Activated CD4-positive, alpha-beta T cell treated with anti-CD3 and anti-CD28 coated beads for 1 hour (primary cell): Measurements from ENCODE around the gene CACNG7.

Source experiments
- DNase-seq: peaks from one replicate; pipeline ENCODE4 v3.0.0-alpha.2; 2020

The CACNG7 gene

DNA sequence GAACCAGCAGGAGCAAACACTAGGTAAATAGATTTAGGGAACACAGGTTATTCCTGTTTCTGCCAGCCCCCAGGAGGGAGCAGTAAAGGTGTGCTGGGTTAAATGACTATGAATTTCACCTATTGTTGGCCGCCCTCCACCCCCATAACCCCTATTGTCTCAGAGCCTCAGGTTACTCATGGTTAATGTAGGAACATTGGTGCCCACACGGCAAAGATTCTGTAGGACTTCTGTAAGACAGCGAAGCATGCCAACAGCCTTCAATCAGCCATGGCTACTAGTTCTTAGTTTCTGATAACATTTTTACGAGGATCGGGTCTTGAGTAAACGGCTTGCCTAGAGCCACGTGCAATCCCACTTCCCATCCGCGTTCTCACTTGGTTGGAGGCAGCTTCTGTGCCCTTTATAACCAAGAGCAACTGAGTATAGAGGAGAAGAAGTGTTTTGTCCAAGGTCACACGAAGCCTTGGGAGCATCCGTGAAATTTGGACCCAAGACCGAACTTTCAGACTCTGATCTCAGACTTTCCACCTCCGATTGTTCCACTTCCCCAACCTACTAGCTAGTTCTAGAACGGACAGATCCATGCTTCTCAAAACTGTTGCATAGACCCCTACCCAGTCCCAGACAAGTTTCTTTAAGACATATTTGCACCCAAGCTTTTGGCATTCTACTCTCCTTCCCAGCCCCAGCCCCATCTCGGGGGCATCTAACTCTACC, 48.5 kb downstream of the CACNG7 start:
- DNase-seq, result no peak

DNA sequence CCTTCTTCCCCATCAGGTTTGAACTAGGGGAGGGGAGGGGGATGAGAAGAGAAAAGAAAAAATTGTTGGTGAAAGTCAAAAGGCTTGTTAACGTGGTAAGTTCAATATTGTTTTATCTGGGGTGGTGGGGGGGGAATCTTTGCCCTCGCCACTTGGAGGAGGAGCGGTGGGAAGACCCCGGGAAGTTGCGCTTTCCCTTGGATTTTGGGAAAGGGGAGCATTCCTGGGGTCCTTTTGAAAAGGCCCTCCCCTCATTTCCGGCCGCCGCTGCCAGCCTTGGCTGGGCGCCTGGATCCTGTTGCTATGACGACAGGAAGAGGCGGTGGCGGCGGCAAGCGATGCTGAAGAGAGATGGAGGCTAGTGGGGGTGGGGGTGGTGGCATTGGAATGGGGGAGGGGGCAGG, 49.1 kb downstream of the CACNG7 start:
- no peak for DNase-seq

DNA sequence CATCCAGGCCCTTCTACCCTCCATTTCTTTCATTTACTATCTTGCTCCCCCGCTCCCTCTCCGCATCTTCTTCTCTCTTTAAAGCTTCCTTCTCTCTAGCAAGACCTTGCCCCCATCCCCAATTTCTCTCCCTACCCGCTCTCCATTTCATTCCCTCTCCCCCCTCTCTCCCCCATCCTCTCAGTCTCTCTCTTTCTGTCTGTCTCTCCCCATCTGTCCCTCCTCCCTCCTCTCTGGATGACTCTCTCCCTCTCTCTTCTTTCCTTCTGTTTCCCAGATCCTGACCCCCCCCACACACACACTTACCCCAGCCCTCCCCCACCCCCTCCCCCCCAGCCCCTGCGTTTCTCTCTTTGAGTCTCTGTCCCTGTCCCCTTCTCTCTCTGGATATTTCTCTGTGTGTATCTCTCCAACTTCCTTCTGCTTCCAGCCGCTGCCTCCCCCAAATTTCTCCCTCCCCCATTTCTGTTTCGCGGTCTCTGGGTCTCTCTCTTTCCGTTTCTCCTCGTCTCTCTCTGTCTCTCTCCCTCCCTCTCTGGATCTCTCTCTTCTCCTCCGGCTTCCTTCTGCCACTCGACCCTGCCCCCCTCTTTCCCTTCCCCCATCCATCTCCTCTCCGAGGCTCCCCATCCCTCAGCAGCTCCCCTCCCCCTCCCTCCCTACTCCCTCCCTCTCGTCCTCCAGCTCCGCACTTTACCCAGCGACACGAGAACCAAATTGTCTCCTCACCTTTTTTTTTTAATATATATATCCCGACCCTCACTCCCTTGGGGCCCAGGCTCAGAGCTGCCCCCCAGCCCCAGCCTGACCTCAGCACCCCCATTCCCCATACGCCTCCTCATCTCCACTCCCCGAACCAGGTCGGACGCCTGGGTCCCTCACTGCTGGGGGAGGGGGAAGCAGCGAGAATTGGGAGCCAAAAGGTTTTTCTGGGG, 50.0 kb downstream of the CACNG7 start:
- DNase-seq, result no peak

DNA sequence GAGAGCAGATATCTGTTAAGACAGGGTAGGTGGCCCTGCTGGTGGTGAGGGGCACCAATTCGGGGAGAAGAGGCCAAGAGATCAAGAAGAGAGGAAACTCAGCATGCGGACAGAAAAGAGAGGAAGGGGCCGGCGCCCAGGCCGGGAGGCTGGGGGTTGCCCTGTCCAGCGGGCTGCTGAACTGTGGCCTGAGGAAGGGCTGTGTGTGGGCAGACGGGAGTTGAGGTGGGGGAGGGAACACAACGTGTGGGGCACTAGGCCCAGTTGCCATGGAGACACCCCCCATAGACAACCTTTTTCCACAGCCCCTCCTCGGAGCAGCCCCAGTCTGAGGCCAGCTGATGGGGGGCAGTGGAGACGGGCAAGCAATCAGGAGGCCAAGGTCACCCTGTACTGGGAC, 51.1 kb downstream of the CACNG7 start:
- DNase-seq, result no peak

DNA sequence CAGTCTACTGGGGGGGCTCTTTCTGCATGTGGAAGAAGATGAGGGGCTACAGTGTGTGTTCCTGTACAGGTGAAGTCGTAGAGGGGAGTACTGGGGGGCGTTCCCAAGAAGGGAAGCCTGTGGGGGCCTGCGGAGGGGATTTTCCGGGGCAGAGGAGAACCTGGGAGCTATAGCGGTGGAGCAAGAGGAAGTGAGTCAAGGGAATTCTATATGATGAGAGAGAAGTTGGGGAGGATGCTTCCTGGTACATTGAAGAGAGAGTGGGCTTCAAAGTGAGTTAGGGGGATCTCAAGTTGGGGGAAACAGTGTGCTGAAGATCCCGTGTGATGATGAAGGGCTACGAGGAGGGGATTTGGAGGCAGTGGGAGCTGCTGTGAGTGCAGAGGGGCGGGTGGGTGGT, 51.8 kb downstream of the CACNG7 start:
- DNase-seq, result no peak

DNA sequence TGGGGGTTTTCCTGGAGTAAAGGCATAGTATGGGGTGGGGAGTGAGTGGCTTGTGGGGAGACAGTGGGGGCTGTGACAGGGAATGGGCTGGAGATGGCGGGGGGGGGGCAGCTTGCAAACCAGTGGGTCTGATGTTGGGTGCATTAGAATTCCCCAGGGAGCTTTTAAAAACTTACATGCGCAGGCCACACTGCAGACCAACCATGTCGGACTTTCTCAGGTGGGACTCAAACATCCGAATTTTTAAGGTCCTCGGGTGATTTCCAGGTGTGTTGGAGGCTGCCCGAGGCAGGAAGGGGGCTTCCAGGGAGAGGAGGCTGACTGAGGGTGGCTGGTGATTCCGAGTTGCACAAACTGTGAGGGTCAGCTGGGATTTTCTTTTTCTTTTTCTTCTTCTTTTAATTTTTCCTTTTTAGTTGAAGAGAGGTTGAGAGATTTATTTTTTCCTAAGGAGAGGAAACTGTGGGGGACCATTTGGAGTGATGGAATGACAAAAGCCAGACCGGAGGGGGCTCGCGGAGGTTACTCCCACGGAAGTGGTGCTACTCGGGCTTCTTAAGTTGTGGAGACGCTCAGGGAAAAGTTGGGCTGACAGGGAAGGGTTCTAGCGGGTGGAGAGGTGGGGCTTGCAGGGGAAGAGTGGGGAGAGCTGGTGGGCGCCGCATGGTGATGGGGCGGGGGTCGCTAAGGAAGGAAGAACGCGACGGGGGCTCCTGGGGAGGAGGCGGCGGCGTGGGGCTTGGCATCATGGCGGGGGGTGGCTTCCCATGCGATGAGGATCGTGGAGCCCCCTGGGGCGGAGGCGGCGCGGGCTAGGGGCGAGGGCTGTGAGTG, 52.7 kb downstream of the CACNG7 start:
- DNase-seq, result no peak

DNA sequence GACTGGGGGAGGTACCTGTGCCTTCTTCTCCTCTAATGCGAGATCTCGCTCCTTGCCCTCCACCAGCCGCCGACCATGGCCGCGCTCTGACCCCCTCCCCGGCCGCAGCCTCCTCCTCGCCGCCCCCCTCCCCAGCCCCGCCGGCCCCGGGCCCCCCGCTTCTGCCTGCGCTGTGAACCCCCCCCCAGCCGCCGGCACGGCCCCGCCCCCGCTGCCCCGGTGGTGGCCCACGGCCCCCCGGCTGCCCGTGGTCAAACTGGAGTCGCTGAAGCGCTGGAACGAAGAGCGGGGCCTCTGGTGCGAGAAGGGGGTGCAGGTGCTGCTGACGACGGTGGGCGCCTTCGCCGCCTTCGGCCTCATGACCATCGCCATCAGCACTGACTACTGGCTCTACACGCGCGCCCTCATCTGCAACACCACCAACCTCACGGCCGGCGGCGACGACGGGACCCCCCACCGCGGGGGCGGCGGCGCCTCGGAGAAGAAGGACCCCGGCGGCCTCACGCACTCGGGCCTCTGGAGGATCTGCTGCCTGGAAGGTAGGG, 53.9 kb downstream of the CACNG7 start, which contains the start of gene CACNG8:
TSS of gene CACNG8 (plus strand) at position 51 of the 545 bp plus-strand sequence.
- no peak for DNase-seq

DNA sequence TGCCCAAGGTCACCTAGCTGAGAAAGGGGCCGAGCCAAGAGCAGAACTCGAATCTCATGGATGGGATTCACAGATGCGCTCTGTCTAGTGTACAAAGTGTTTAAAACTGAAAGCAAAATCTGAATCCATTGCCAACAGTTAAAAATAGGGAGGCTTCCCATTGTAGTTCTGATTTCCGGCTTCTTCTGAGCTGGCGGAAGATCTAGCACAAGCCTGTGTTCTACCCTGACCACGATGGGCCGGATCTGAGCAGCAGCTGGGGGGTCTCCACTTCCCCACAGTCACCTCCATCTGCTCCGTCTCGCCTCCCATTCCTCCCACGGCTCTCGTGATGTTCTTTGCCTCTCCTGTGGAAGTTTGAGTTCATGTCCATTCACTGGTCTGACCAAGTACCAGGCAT, 56.0 kb downstream of the CACNG7 start:
- DNase-seq, result no peak

DNA sequence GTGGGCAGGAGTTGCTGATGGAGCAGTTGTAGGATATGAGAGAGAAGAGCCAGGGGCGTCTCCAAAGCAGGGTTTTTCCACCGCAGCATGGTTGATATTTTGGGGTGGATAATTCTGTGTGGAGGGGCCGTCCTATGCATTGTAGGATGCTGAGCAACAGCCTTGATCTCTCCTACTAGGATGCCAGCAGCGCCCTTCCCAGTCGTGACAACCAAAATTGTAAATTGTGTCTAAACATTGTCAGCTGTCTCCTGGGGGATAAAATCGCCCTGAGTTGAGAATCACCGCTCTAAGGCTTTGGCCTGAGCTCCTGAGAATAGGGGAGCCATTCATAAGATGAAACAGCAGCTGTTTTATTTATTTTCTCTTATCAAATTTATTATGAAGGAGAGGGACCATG, 57.9 kb downstream of the CACNG7 start:
- DNase-seq, result no peak

DNA sequence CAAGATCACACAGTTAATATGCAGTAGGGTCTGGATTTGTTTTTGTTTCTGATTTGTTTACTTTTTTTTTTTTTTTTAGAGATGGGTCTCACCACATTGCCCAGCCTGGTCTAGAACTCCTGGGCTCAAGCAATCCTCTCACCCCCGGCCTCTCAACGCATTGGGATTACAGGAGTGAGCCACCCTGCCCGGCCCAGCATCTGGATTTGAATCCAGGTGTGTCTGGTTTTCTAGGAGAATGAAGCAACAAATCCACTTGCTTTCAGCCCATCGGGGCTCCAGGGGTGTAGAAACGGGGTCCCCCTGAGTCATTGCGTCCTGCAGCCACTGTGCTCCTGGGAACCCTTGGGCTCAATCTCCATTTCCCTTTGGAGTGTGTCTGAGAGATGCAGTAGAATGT, 60.3 kb downstream of the CACNG7 start:
- DNase-seq, result no peak

DNA sequence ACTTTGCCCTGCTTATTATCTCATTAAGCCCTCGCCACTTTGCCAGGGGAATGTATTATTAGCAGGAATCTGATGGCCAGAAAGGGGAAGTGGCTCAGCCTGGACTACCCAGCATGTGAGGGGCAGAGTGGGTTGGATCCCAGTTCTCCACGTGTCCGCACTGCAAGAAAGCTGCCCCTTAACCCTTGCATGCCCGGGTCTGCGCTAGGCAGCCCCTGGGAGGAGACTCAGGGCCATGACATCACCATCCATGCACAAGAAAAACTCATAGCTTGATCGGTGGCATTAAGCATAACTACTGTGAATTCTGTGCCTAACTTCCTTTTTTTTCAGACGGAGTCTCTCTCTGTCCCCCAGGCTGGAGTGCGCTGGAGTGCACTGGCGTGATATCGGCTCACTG, 62.6 kb downstream of the CACNG7 start:
- DNase-seq, result no peak

DNA sequence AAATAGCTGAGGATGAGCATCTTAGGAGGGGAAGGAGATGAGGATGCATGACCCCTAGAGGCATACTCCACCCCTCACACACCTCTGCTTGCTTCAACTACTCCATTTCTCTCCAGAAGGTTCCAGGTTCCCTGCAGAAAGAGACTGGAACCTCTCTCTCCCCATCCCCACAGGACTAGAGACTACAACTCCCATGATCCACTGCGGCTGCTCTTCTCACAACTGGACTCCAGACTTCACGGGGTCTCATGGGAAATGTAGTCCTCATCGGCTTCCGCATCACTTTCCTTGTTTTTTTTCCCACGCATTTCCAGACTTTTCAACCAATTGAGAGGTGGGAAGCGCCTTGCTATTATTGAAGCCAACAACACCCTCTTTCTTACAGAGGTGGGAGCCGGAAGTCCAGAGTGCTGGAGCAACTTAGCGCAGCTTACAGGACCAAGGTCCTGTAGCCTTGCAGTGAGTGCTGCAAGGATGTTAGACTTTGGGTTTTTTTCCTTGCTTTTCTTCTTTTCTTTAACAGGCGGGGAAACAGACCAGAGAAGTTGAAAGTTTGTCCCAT, 68.4 kb downstream of the CACNG7 start:
- peak; percentile 41 for DNase-seq

DNA sequence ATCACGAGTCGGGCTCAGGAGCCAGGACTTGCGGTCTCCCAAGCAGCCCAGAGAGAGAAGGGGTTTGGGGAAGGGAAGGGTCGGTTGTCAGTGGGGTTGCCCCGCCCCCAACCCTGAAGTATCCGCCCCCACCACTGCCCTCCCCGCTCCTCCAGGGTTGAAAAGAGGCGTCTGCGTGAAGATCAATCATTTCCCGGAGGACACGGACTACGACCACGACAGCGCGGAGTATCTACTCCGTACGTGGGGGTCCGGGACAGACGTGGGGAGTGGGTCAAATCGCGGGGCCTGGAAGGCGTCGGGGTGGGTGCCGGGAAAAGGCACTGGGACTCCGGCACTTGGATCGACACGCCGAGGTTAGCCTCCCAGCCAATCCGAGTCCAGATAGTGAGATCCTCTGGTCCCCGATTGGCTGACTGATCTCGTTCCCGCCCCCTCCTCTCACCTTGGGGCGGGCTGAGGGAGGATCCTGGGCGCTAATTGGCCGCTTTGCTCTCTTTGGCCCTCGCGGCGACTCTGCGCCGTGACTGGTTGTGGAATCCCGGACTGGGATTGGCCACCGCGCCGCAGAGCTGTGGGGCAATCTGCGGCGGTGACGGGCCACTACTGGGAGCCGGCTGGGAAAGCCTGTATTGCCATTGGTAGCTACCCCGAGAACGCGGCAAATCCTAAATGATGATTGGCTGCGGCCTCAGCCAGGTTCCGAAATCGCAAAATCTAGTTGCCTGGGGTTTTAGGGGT, 69.1 kb downstream of the CACNG7 start:
- peak; percentile 12 for DNase-seq

DNA sequence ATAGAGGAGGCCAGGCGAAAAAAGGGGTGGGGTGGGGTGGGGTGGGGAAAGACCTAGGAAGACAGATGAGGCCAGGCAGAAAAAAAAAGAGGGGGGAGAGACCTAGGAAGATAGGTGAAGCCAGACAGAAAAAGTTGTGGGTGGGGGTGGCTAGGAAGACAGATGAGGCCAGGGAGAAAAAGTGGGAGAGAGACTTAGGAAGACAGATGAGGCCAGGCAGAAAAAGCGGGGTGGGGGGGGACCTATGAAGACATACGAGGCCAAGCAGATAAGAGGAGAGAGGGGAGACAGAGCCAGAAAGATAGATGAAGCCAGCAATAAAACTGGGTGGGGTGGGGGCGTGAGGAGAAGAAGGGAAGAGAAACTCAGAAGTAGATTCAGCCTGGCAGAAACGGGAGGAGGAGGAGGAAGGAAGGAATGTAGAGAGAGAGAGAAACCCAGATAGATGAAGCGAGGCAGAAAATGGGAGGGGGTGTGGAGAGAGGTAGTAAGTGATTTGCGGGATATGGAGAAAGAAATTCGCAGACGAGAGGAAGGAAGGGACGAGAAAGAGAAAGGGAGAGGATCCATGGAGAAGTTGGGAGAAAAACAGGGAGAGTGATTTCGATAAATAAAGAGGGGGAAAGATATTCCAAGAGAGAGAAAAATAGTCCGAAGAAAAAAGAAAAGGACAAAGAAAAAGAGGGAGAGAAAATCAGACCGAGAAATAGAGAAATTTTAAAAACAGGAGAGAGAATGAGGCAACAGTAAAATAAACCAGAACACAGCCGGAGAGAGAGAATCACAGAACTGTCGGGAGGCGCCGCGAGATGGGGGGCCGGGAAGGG, 70.1 kb downstream of the CACNG7 start:
- DNase-seq, result no peak

DNA sequence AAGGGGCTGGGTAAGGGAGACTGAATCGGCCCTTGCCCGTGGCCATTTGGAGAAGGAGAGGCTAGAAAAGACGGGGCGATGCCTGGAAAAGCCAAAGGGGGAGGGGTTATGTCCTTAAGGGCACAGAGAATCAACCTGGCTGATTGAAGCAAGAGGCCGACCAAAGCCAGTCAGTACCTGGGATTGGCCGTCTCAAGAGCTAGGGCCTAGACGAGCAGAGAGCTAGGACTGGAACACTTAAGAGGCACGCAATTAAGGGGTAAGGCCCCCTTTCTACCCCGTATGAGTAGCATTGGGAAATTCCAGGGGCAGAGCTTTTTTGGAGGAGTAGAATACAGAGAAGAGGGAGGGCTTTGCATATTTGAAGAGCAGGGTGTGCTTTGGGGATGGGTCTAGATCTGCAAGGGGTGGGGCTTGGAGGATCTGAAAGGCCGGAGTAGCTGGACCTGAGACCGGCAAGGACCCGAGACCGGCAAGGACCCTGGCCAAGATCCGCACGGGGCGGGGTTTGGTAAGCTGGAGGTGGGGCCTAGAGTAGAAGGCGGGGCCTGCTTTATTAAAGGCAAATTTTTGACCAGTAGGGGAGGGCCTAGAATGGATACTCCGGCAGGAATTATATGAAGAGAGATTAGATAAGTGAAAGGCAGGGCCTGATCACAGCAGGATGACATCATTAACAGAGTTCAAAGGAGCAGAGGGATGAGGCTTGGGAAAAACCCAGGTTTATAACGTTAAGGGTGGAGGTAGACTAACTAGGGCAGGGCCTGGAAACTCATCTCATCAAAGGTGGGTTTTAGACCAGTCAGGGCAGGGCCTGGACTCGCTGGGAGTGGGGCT, 71.7 kb downstream of the CACNG7 start:
- no peak for DNase-seq

DNA sequence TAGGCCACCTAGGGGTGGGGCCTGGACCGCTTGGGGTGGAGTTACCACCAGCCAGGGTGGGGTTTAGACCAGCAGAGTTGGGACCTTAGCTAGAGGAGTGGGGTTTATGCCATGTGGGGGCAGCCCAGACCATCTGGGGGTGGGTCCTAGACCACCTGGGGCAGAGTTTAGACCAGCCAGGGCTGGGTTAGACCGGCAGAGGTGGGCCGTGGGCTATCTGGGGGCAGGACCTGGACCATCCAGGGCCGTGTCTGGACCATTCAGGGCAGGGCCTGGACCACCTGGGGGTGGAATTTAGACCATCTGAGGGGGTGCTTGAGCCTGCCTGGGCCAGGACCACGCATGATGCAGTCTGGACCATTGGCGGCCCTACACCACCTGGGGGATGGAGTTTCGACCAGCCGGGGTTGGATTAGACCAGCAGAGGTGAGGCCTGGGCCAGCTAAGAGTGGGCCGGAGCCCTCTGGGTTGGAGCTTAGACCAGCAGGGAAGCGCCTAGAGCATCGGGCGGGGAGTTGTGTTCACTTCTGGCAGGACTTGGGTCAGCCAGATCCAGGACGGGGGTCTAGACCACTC, 72.4 kb downstream of the CACNG7 start:
- no peak for DNase-seq

DNA sequence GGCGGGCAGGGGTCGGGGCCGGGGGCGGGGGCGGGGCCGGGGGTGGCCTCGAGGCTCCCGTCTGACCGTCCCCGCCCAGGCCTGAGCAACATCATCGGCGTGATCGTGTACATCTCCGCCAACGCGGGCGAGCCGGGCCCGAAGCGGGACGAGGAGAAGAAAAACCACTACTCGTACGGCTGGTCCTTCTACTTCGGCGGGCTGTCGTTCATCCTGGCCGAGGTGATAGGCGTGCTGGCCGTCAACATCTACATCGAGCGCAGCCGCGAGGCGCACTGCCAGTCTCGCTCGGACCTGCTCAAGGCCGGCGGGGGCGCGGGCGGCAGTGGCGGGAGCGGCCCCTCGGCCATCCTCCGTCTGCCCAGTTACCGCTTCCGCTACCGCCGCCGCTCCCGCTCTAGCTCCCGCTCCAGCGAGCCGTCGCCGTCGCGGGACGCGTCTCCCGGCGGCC, 72.9 kb downstream of the CACNG7 start:
- no peak for DNase-seq

DNA sequence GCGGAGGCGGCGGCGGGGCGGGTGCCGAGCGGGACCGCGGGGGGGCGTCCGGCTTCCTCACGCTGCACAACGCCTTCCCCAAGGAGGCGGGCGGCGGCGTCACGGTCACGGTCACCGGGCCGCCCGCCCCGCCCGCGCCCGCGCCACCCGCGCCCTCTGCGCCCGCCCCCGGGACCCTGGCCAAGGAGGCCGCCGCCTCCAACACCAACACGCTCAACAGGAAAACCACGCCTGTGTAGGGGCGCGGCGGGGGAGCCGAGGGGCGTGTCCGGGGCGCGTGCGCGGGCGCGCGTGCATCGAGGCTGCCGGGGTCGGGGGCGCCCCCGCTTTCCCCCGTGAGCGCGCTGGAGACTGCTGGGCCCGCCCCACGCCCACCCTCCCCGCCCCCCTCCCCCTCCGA, 73.5 kb downstream of the CACNG7 start:
- DNase-seq, result no peak
